Islet of Langerhans (tissue), 1 donor: ENCODE data around the gene FOXL3.
"Not testable (repeated sequence)": the region's sequence is repeated elsewhere in the genome, so short reads cannot be mapped to it uniquely, and the experiment has no call there.

Experiments used
- FAIRE-seq: peaks from one replicate; lab custom pipeline; 2011; peaks lifted over from hg19 to GRCh38; lab: Jason Lieb, UNC

Gene FOXL3

GRCh38 chr7:255038-255435 is 34.9 kb upstream of the FOXL3 start:
- FAIRE-seq, result no peak

GRCh38 chr7:255721-256361 is 34.1 kb upstream of the FOXL3 start:
- FAIRE-seq, result no peak

- FAIRE-seq, result no peak
These were observed 33.5 kb upstream of the FOXL3 start for GRCh38 chr7:256461-256940.

- no peak for FAIRE-seq
These were observed 32.9 kb upstream of the FOXL3 start for GRCh38 chr7:256981-257646.

- no peak for FAIRE-seq
These were observed 32.4 kb upstream of the FOXL3 start for GRCh38 chr7:257647-257992.

GRCh38 chr7:258476-259190 is 31.3 kb upstream of the FOXL3 start:
- no peak for FAIRE-seq

- no peak for FAIRE-seq
These were observed 30.8 kb upstream of the FOXL3 start for GRCh38 chr7:259191-259505.

GRCh38 chr7:259751-260405 is 30.1 kb upstream of the FOXL3 start:
- FAIRE-seq, result no peak

GRCh38 chr7:260441-261281 is 29.3 kb upstream of the FOXL3 start:
- FAIRE-seq, result no peak

- FAIRE-seq, result no peak
These were observed 28.4 kb upstream of the FOXL3 start for GRCh38 chr7:261341-262250.

GRCh38 chr7:262251-262572 is 27.8 kb upstream of the FOXL3 start:
- FAIRE-seq, result no peak

- not testable (repeated sequence) for FAIRE-seq
These were observed 27.2 kb upstream of the FOXL3 start for GRCh38 chr7:262631-263311.

GRCh38 chr7:263483-264351 is 26.3 kb upstream of the FOXL3 start:
- FAIRE-seq, result not testable (repeated sequence)

GRCh38 chr7:264541-265191 is 25.3 kb upstream of the FOXL3 start:
- no peak for FAIRE-seq

GRCh38 chr7:265192-265997 is 24.6 kb upstream of the FOXL3 start:
- FAIRE-seq, result no peak

GRCh38 chr7:265998-266850 is 23.7 kb upstream of the FOXL3 start:
- no peak for FAIRE-seq
